Measurements from ENCODE around the gene CIITA. TPM values are rescaled to one million over a fixed set of nuclear protein-coding genes. Genes with fewer than 3 reads are reported as not detected.
"Not testable (repeated sequence)": the region's sequence is repeated elsewhere in the genome, so short reads cannot be mapped to it uniquely, and the experiment has no call there.

The CIITA gene, protein sequence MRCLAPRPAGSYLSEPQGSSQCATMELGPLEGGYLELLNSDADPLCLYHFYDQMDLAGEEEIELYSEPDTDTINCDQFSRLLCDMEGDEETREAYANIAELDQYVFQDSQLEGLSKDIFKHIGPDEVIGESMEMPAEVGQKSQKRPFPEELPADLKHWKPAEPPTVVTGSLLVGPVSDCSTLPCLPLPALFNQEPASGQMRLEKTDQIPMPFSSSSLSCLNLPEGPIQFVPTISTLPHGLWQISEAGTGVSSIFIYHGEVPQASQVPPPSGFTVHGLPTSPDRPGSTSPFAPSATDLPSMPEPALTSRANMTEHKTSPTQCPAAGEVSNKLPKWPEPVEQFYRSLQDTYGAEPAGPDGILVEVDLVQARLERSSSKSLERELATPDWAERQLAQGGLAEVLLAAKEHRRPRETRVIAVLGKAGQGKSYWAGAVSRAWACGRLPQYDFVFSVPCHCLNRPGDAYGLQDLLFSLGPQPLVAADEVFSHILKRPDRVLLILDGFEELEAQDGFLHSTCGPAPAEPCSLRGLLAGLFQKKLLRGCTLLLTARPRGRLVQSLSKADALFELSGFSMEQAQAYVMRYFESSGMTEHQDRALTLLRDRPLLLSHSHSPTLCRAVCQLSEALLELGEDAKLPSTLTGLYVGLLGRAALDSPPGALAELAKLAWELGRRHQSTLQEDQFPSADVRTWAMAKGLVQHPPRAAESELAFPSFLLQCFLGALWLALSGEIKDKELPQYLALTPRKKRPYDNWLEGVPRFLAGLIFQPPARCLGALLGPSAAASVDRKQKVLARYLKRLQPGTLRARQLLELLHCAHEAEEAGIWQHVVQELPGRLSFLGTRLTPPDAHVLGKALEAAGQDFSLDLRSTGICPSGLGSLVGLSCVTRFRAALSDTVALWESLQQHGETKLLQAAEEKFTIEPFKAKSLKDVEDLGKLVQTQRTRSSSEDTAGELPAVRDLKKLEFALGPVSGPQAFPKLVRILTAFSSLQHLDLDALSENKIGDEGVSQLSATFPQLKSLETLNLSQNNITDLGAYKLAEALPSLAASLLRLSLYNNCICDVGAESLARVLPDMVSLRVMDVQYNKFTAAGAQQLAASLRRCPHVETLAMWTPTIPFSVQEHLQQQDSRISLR
- 10 to 100 TPM in 1 of 2 donors, 1 to 10 TPM in 1; 4.9 to 10.2 TPM for total RNA-seq
- long read RNA-seq, partial matches to known transcripts, result 0 of 2 reads
- long read RNA-seq, other reads (novel, unspliced or antisense), result 2 of 2 reads

DNA sequence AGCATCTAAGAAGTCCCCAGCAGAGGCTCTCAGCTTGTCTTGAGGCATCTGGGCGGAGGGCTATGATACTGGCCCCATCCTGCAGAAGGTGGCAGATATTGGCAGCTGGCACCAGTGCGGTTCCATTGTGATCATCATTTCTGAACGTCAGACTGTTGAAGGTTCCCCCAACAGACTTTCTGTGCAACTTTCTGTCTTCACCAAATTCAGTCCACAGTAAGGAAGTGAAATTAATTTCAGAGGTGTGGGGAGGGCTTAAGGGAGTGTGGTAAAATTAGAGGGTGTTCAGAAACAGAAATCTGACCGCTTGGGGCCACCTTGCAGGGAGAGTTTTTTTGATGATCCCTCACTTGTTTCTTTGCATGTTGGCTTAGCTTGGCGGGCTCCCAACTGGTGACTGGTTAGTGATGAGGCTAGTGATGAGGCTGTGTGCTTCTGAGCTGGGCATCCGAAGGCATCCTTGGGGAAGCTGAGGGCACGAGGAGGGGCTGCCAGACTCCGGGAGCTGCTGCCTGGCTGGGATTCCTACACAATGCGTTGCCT lies at the start of gene CIITA:
Gene CIITA (plus strand): TSS at position 404 of the 543 bp plus-strand sequence. CDS start 129 bp downstream, at position 533.
- intact Hi-C loops (cut with DNase I, micrococcal nuclease), result no loop called here
- ATAC-seq, result peak; percentile 42

GRCh38 chr16:10827691-10828341 lies 49.2 kb upstream of the CIITA start:
- DNase-seq (peak; percentile 35 to 58), ATAC-seq (peak; percentile 18)
- intact Hi-C loops (cut with DNase I, micrococcal nuclease), result no loop called here

More for the DNA sequence above, at the start of gene CIITA:
- DNase-seq, result peak; percentile 70 to 77

- DNase-seq, result peak; percentile 78 to 84
- intact Hi-C loops (cut with DNase I, micrococcal nuclease), result no loop called here
- peak; percentile 84 for ATAC-seq
Observed at GRCh38 chr16:10828851-10829366, 48.1 kb upstream of the CIITA start.

DNA sequence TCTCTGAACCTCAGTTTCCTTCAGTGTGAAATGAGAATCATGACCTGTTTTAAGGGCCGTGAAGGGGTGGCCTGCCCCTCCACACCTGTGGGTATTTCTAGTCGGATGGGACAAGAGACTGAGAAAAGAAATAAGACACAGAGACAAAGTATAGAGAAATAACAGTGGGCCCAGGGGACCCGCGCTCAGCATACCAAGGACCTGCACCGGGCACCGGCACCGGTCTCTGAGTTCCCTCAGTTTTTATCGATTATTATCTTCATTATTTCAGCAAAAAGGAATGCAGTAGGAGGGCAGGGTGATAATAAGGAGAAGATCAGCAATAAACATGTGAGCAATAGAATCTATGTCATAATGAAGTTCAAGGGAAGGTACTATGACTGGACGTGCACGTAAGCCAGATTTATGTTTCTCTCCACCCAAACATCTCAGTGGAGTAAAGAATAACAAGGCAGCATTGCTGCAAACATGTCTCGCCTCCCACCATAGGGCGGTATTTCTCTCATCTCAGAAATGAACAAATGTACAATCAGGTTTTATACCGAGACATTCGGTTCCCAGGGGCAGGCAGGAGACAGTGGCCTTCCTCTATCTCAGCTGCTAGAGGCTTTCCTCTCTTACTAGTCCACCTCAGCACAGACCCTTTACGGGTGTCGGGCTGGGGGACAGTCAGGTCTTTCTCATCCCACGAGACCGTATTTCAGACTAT lies 47.5 kb upstream of the CIITA start:
- intact Hi-C loops (cut with DNase I, micrococcal nuclease); DNase-seq; ATAC-seq: not testable (repeated sequence)

DNA sequence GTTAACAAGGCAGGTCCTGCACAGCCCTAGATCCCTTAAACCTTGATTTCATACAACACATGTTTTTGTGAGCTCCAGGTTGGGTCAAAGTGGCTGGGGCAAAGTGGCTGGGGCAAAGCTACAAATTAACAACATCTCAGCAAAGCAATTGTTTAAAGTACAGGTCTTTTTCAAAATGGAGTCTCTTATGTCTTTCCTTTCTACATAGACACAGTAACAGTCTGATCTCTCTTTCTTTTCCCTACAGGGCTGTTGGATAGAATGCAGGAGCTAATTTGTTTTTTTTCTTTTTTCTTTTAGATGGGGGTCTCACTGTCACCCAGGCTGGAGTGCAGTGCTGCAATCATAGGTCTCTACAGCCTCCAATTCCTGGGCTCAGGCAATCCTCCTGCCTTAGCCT lies 46.8 kb upstream of the CIITA start:
- ATAC-seq; DNase-seq; intact Hi-C loops (cut with DNase I, micrococcal nuclease): not testable (repeated sequence)

GRCh38 chr16:10831894-10832886 lies 44.8 kb upstream of the CIITA start:
- DNase-seq (no peak), ATAC-seq (no peak)
- intact Hi-C loops (cut with DNase I, micrococcal nuclease), result no loop called here

GRCh38 chr16:10833271-10833670 lies 43.7 kb upstream of the CIITA start:
- ATAC-seq, result no peak
- no peak for DNase-seq
- intact Hi-C loops (cut with DNase I, micrococcal nuclease), result no loop called here

DNA sequence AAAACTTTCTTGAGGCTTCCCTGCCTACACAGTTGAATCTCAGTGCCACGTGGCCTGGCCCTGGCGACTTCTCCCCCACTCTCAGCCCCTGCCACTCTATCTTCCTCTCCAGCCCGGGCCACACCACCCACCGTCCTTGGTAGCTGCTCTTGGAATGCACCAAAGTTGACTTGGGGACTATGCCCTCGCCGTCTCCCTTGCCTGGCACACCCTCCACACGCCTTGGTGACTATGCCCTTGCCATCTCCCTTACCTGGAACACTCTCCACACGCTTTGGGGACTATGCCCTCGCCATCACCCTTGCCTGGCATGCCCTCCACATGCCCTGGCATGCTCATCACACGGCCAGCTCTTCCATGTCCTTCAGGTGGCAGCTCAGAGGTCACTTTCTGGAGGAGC lies 42.9 kb upstream of the CIITA start:
- DNase-seq (no peak), ATAC-seq (no peak)
- intact Hi-C loops (cut with DNase I, micrococcal nuclease), result no loop called here

DNA sequence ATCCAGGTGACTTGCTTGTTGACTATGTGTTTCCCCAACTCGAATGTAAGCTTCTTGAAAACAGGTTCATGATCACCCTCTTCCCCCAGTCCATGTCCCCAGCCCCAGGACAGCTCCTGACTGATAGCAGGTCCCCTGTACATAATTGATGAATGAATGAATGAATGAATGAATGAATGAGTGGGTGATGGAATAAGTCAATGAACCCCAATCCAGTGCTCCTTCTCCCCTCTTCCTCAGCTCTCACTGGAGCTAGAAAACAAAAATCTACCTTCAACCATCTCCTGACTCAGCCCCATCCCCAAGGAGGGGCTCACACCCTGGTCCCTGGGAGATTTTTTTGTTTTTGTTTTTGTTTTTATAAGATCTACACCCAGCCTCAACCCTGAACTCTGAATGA lies 42.2 kb upstream of the CIITA start:
- intact Hi-C loops (cut with DNase I, micrococcal nuclease), result no loop called here
- DNase-seq (no peak), ATAC-seq (no peak)

DNA sequence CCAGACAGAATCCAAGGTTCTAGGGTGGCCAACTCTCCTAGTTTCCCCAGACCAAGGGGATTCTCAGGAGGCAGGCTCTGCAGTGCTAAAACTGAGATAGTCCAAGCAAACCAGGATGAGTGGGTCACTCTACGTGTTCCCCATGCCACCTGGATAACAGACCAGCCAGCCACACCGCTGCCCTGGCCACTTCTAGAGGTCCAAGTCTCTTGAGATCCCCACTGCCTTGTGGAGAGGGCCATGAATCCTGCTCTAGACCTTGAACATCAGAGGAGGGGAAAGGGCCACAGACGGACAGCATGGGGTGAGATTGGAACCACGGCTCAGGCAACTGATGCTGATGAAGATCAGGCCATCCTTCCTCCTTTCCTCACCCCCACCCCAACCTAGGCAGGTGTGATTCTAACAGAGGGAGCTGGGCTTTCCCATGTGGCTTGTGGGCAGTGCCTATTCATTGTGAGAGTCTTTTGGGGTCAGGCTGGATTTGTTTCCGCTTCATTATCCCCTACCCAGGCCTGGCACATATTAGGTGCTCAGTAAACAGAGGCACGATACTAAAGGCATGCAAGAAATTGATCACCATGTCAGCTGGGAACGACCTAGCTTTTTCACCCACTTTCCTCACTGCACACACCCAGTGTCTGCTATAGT lies 41.6 kb upstream of the CIITA start:
- intact Hi-C loops (cut with DNase I, micrococcal nuclease), result no loop called here
- ATAC-seq (no peak), DNase-seq (no peak)

DNA sequence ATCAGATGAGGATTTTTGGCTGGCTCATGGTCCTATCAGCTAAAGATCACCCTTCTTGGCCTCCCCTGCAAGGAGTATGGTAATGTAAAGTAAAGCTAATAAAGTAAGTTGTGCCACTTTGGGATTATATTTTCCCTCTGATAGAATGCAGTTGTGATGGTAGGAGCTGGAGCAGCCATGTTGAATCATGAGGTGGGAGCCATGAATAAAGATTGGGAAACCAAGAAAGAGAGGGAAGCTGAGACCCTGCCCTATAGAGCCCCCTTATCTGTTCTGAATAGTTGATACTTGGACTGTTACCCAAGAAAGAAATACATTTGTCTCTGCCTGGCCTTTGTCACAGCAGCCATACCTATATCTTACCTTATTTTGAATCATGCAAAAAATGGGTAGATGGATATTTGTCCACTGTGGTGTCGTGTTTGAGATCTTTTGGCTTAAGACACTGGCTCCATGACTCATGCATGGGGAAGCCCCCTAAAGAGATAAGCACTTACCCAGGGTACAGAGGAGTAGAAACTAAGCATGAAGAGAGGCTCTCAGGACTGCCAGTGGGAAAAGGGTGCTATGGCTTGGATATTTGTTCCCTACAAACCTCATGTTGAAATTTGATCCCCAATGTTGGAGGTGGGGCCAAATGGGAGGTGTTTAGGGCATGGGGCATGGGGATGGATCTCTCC lies 40.7 kb upstream of the CIITA start:
- intact Hi-C loops (cut with DNase I, micrococcal nuclease), result no loop called here
- no peak for ATAC-seq
- DNase-seq, result no peak

GRCh38 chr16:10838621-10839278 lies 38.3 kb upstream of the CIITA start:
- intact Hi-C loops (cut with DNase I, micrococcal nuclease), result no loop called here
- ATAC-seq (no peak), DNase-seq (no peak)

- DNase-seq (no peak), ATAC-seq (no peak)
- intact Hi-C loops (cut with DNase I, micrococcal nuclease), result no loop called here
Observed at GRCh38 chr16:10839279-10839666, 37.7 kb upstream of the CIITA start.

DNA sequence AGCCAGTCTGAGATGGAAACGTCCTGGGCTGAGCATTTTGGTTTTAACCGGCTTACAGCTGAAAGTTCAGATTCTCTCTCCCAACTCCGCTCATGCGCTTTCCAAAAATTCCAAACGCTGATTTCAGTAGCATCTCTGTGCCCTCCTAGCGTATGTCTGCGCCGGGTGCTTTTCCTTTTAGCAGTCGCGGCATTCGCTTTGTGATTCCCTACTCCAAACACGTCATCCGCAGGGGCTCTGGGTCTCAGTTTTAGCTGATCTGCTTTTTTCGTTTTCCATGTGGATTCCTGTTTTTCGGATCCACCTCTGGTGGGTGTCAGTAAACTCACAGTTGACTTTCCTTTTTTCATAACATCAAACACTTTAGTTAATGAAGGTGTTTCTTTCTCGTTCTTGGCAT lies 36.3 kb upstream of the CIITA start:
- ATAC-seq (no peak), DNase-seq (no peak)
- intact Hi-C loops (cut with DNase I, micrococcal nuclease), result no loop called here
